H1 (cell line): Measurements from ENCODE around the gene CABP4. TPM values are rescaled to one million over a fixed set of nuclear protein-coding genes. Genes with fewer than 3 reads are reported as not detected.

Experiments
- CTCF ChIA-PET: fragments of 300-600 bp; sonication (Branson Sonifier 250); formaldehyde crosslinking; loops from one replicate; lab custom pipeline; 2021; ENCODE audit not compliant: partially characterized antibody; lab: Charles Lee
- POLR2A ChIA-PET: fragments of 300-600 bp; sonication (Branson Sonifier 250); formaldehyde crosslinking; loops from one replicate; lab custom pipeline; 2021; ENCODE audit warnings: inconsistent platforms; ENCODE audit not compliant: partially characterized antibody; lab: Charles Lee
- DNase-seq, 2 experiments: peaks; one replicate each; pipeline versions ENCODE4 v3.0.0 to v3.0.0-alpha.2; 2010 to 2022; ENCODE audit warnings: low spot score in 2 of 2, low read depth in 1 of 2, mixed read lengths in 1 of 2
- FAIRE-seq: peaks from 2 replicates; lab custom pipeline; 2011; peaks lifted over from hg19 to GRCh38; lab: Jason Lieb, UNC
- H2AFZ ChIP-seq: 2 replicates; pipeline ENCODE4 v1.8.1; 2012; ENCODE audit warnings: low read length, inconsistent platforms
- H2AK5ac ChIP-seq: 2 replicates; pipeline ENCODE4 v1.6.1; 2013; ENCODE audit warnings: low read depth, low read length
- H2BK120ac ChIP-seq: replicated peaks from 2 replicates; pipeline ENCODE3; 2013; ENCODE audit warnings: low read depth, low read length, inconsistent platforms
- H2BK12ac ChIP-seq: 2 replicates; pipeline ENCODE4 v1.6.1; 2013; ENCODE audit warnings: low read depth, low read length
- H2BK15ac ChIP-seq: 2 replicates; pipeline ENCODE4 v1.6.1; 2013; ENCODE audit warnings: low read length
- H2BK20ac ChIP-seq: 2 replicates; pipeline ENCODE4 v1.6.1; 2013; ENCODE audit warnings: low read length
- H2BK5ac ChIP-seq: 2 replicates; pipeline ENCODE4 v1.6.1; 2013; ENCODE audit warnings: low read depth, low read length
- H3K14ac ChIP-seq: 2 replicates; pipeline ENCODE4 v1.6.1; 2013; ENCODE audit warnings: inconsistent platforms; ENCODE audit not compliant: insufficient read length
- H3K18ac ChIP-seq: 2 replicates; pipeline ENCODE4 v1.6.1; 2013; ENCODE audit warnings: low read length; ENCODE audit errors: extremely low read depth
- H3K23ac ChIP-seq: 2 replicates; pipeline ENCODE4 v1.6.1; 2013; ENCODE audit warnings: inconsistent platforms; ENCODE audit not compliant: insufficient read length
- H3K23me2 ChIP-seq: 2 replicates; pipeline ENCODE4 v1.6.1; 2013; ENCODE audit warnings: low read depth, low read length
- H3K27ac ChIP-seq: 2 replicates; pipeline ENCODE4 v1.6.1; 2011; ENCODE audit warnings: low read depth, low read length, inconsistent platforms
- H3K27me3 ChIP-seq, 4 experiments: replicated peaks in 1 of 4; 1 replicate in 1 of 4; 2 replicates in 3 of 4; pipeline versions ENCODE4 v1.6.1 to v1.8.1; 2011 to 2013; ENCODE audit warnings: low read length in 3 of 4, mild to moderate bottlenecking in 3 of 4, inconsistent platforms in 2 of 4, mixed read lengths in 2 of 4, moderate library complexity in 1 of 4; ENCODE audit not compliant: control insufficient read depth in 3 of 4, insufficient read depth in 3 of 4; ENCODE audit errors: extremely low read depth in 1 of 4
- H3K36me3 ChIP-seq, 4 experiments: 2 replicates each; pipeline versions ENCODE4 v1.6.1 to v1.8.1; 2011 to 2013; ENCODE audit warnings: mild to moderate bottlenecking in 4 of 4, low read length in 3 of 4, moderate library complexity in 2 of 4, control low read depth in 1 of 4, inconsistent platforms in 1 of 4; ENCODE audit not compliant: insufficient read depth in 4 of 4, control insufficient read depth in 2 of 4
- H3K4ac ChIP-seq: replicated peaks from 2 replicates; pipeline ENCODE3; 2013; ENCODE audit warnings: low read length, low read depth, mixed read lengths, inconsistent platforms; ENCODE audit not compliant: insufficient read length
- H3K4me1 ChIP-seq, 4 experiments: replicated peaks in 1 of 4; 1 replicate in 1 of 4; 2 replicates in 3 of 4; pipeline versions ENCODE4 v1.6.1 to v1.8.1; 2011 to 2013; ENCODE audit warnings: low read length in 3 of 4, inconsistent platforms in 2 of 4, mixed read lengths in 1 of 4; ENCODE audit not compliant: insufficient read depth in 4 of 4, control insufficient read depth in 3 of 4
- H3K4me2 ChIP-seq, 2 experiments: 2 replicates each; pipeline versions ENCODE4 v1.6.1 to v1.8.1; 2011 to 2013; ENCODE audit warnings: low read depth in 2 of 2, low read length in 2 of 2, control low read depth in 1 of 2, inconsistent platforms in 1 of 2, mild to moderate bottlenecking in 1 of 2; ENCODE audit not compliant: insufficient read depth in 1 of 2
- H3K4me3 ChIP-seq, 4 experiments: fragments of 200-600, 300-600 bp in 1 of 4; sonication (generic), shearing (Covaris generic), sonication (Bioruptor Twin) in 1 of 4; 2 replicates each; pipeline versions ENCODE4 v1.5.1 to v1.8.1; 2011 to 2016; ENCODE audit warnings: low read length in 4 of 4, low read depth in 3 of 4, control low read depth in 2 of 4, inconsistent platforms in 2 of 4, mild to moderate bottlenecking in 2 of 4, mixed read lengths in 1 of 4, moderate library complexity in 1 of 4; ENCODE audit not compliant: insufficient read depth in 2 of 4; ENCODE audit errors: extremely low read depth in 1 of 4
- H3K56ac ChIP-seq: replicated peaks from 2 replicates; pipeline ENCODE3; 2013; ENCODE audit warnings: low read depth, mild to moderate bottlenecking, mixed read lengths, low read length, inconsistent platforms; ENCODE audit not compliant: insufficient read length
- H3K79me1 ChIP-seq: 2 replicates; pipeline ENCODE4 v1.6.1; 2013; ENCODE audit warnings: low read depth, low read length, control low read depth
- H3K79me2 ChIP-seq, 2 experiments: 2 replicates each; pipeline versions ENCODE4 v1.6.1 to v1.8.1; 2012 to 2013; ENCODE audit warnings: low read length in 2 of 2, mild to moderate bottlenecking in 2 of 2, inconsistent platforms in 1 of 2; ENCODE audit not compliant: insufficient read depth in 2 of 2, control insufficient read depth in 1 of 2
- H3K9ac ChIP-seq, 4 experiments: replicated peaks in 1 of 4; 1 replicate in 1 of 4; 2 replicates in 3 of 4; pipeline versions ENCODE4 v1.6.1 to v1.8.1; 2011 to 2013; ENCODE audit warnings: low read depth in 3 of 4, low read length in 3 of 4, control low read depth in 2 of 4, mild to moderate bottlenecking in 2 of 4, moderate library complexity in 2 of 4, inconsistent platforms in 1 of 4; ENCODE audit errors: extremely low read depth in 1 of 4
- H3K9me3 ChIP-seq, 2 experiments: 2 replicates each; pipeline versions ENCODE4 v1.6.1 to v1.8.1; 2012 to 2013; ENCODE audit warnings: mild to moderate bottlenecking in 2 of 2, moderate library complexity in 2 of 2, control low read depth in 1 of 2, inconsistent platforms in 1 of 2, low read depth in 1 of 2, low read length in 1 of 2, mixed read lengths in 1 of 2; ENCODE audit not compliant: insufficient read depth in 2 of 2
- H4K20me1 ChIP-seq, 2 experiments: replicated peaks in 1 of 2; 2 replicates each; pipeline versions ENCODE3 to v1.8.1; 2011 to 2013; ENCODE audit warnings: inconsistent platforms in 2 of 2, low read length in 2 of 2, mild to moderate bottlenecking in 1 of 2; ENCODE audit not compliant: insufficient read depth in 2 of 2, control insufficient read depth in 1 of 2
- H4K5ac ChIP-seq: 2 replicates; pipeline ENCODE4 v1.6.1; 2013; ENCODE audit warnings: low read length, low read depth, mixed read lengths, inconsistent platforms; ENCODE audit not compliant: insufficient read length
- H4K8ac ChIP-seq: 2 replicates; pipeline ENCODE4 v1.8.0; 2013; ENCODE audit warnings: mild to moderate bottlenecking, moderate library complexity, low read length, inconsistent platforms; ENCODE audit not compliant: insufficient read depth; ENCODE audit errors: extremely low read depth
- H4K91ac ChIP-seq: replicated peaks from 2 replicates; pipeline ENCODE3; 2013; ENCODE audit warnings: low read length, mixed read lengths, inconsistent platforms; ENCODE audit not compliant: insufficient read length
- BRCA1 ChIP-seq: IDR thresholded peaks from 2 replicates; pipeline ENCODE4 v1.6.1; 2012; ENCODE audit warnings: low read depth, low read length, improper control_type of control experiment
- CBX8 ChIP-seq: fragments of 300-800, 300-1000 bp; sonication (generic); IDR thresholded peaks from 2 replicates; pipeline ENCODE4 v1.7.1; 2016; ENCODE audit warnings: low read depth, low read length, borderline replicate concordance
- JUND ChIP-seq: IDR thresholded peaks from 2 replicates; pipeline ENCODE4 v1.6.1; 2011; ENCODE audit warnings: mild to moderate bottlenecking, improper control_type of control experiment, low read length
- KDM4A ChIP-seq: IDR thresholded peaks from one replicate; pipeline ENCODE4 v1.7.1; 2012; ENCODE audit warnings: low read depth, mild to moderate bottlenecking, moderate library complexity, low read length, inconsistent platforms; ENCODE audit not compliant: severe bottlenecking
- USF2 ChIP-seq: IDR thresholded peaks from 2 replicates; pipeline ENCODE4 v1.6.1; 2011; ENCODE audit warnings: low read length, improper control_type of control experiment
- WGBS, 2 experiments: shearing (Covaris generic) in 1 of 2; methylation state at CpG; one replicate each; pipeline versions ENCODE4 v1.1.6 to v1.1.7; 2013 to 2015; ENCODE audit warnings: low lambda C conversion rate in 2 of 2, mixed read lengths in 2 of 2, inconsistent platforms in 1 of 2, low coverage in 1 of 2, missing lambda C conversion rate in 1 of 2; ENCODE audit not compliant: insufficient replicate concordance in 2 of 2, insufficient coverage in 1 of 2, insufficient read length in 1 of 2; ENCODE audit errors: extremely low coverage in 1 of 2, missing lambda C conversion rate in 1 of 2; 5-methylcytosine and 5-hydroxymethylcytosine counted together
- polyA plus RNA-seq, 7 experiments: library from polyadenylated mRNA; depleted of rRNA in 3 of 7; stranded (reverse) in 5 of 7; unstranded in 2 of 7; fragments of >200 nt in 5 of 7; fragments of 200-250 nt in 2 of 7; gene quantifications; 1 replicate in 5 of 7; 2 replicates in 1 of 7; 4 replicates in 1 of 7; pipeline versions ENCODE4 v1.2.1 to v1.2.3, GENCODE V29; 2011 to 2013; ENCODE audit warnings: missing spikeins in 2 of 7, mixed read lengths in 2 of 7
- total RNA-seq: library from RNA; stranded (reverse); fragmentation: NEBNext Ultra II Directional; extraction: Animal tissue kit (Norgen Biotek cat#: 25700); gene quantifications from 2 replicates; pipeline ENCODE4 v1.2.1, GENCODE V29; 2021

Gene CABP4
- total and polyA plus RNA-seq, 2 of the 8 experiments (the other 6 are each of a cell fraction or from before 2014, with no cell fraction given), result not detected

GRCh38 chr11:67411785-67412152, 43.4 kb upstream of the CABP4 start:
- H2BK15ac ChIP-seq, result no peak overlapping the region
- H3K79me2 ChIP-seq, result no peaks in the 10 kb centered on the region
- H3K23ac ChIP-seq, result no peak overlapping the region
- H2BK12ac ChIP-seq, result no peak overlapping the region
- no peaks in the 10 kb centered on the region for H3K79me1 ChIP-seq
- no peak overlapping the region for H3K4me3 ChIP-seq
- no peak overlapping the region for H4K5ac ChIP-seq
- H2AFZ ChIP-seq, result no peak overlapping the region
- H3K9me3 ChIP-seq, result no peaks in the 10 kb centered on the region
- peaks cover 4 to 22% (median 13%) of the 10 kb centered on the region in 4 experiments for H3K4me1 ChIP-seq
- ChIA-PET CTCF (interaction anchor here (0.9 to 2.5 kb wide), 6 partner anchors 11 to 66 kb away, joined by 3 to 7 read pairs (median 4); partner anchors contain the start of genes PPP1CA, PTPRCAP and TMEM134), POLR2A (interaction anchor here (0.7 to 2.6 kb wide), 9 partner anchors 9 to 81 kb away, joined by 3 to 8 read pairs (median 4); partner anchors contain the start of genes RAD9A and RPS6KB2)
- no peak overlapping the region for H3K27ac ChIP-seq
- FAIRE-seq (no peak), DNase-seq (no peak)
- H2BK20ac ChIP-seq, result no peak overlapping the region
- H3K18ac ChIP-seq, result no peak overlapping the region; the same call in 1 of the 2 replicates
- no peak overlapping the region for H2BK120ac ChIP-seq
- H4K8ac ChIP-seq, result no peak overlapping the region
- no peak overlapping the region for H2BK5ac ChIP-seq
- no peaks in the 10 kb centered on the region for H4K20me1 ChIP-seq
- no peak overlapping the region for H3K4ac ChIP-seq
- 89% methylated on average over 6 of the region's 7 CpGs; no CpG with 5 or more reads in 1 of the 2 experiments for WGBS, 2 experiments
- H3K14ac ChIP-seq, result no peak overlapping the region
- H3K4me2 ChIP-seq, result no peak overlapping the region
- no peak overlapping the region for H4K91ac ChIP-seq
- H3K27me3 ChIP-seq, result peaks cover 0 to 16% (median 5%) of the 10 kb centered on the region in 4 experiments; a peak in 4 of 7 replicates
- H2AK5ac ChIP-seq, result 0 out of 2 replicates have a peak overlapping the region, but pooled peaks have one; percentile 16
- H3K23me2 ChIP-seq, result 0 out of 2 replicates have a peak, but pooled peaks cover 3% of the 10 kb centered on the region
- no peak overlapping the region for H3K56ac ChIP-seq
- no peaks in the 10 kb centered on the region for H3K36me3 ChIP-seq
- H3K9ac ChIP-seq, result 0 out of 7 replicates have a peak overlapping the region, but pooled peaks of 1 of the 4 experiments have one; percentile 10
- TF ChIP-seq KDM4A (no peak), USF2 (no peak), JUND (no peak), CBX8 (no peak), BRCA1 (no peak)
